Glutamatergic neuron (in vitro differentiated cells): ENCODE results near the gene EPB41. TPM values are rescaled to one million over a fixed set of nuclear protein-coding genes. Genes with fewer than 3 reads are reported as not detected.

Source experiments
- DNase-seq: peaks from one replicate; pipeline ENCODE4 v3.0.0; 2022
- H3K27ac Mint-ChIP-seq: one replicate; pipeline ENCODE4 v1.8.0; 2020; ENCODE audit warnings: mild to moderate bottlenecking, mixed read lengths, inconsistent platforms; ENCODE audit not compliant: unreplicated experiment
- H3K27me3 Mint-ChIP-seq: one replicate; pipeline ENCODE4 v1.8.0; 2020; ENCODE audit warnings: mild to moderate bottlenecking, moderate library complexity, mixed read lengths, inconsistent platforms; ENCODE audit not compliant: unreplicated experiment
- H3K36me3 Mint-ChIP-seq: one replicate; pipeline ENCODE4 v1.8.0; 2020; ENCODE audit warnings: mild to moderate bottlenecking, mixed read lengths, inconsistent platforms; ENCODE audit not compliant: unreplicated experiment
- H3K4me1 Mint-ChIP-seq: one replicate; pipeline ENCODE4 v1.8.0; 2020; ENCODE audit warnings: mild to moderate bottlenecking, low read depth, mixed read lengths, inconsistent platforms; ENCODE audit not compliant: unreplicated experiment
- H3K4me3 Mint-ChIP-seq: one replicate; pipeline ENCODE4 v1.8.0; 2020; ENCODE audit warnings: mild to moderate bottlenecking, mixed read lengths, inconsistent platforms; ENCODE audit not compliant: unreplicated experiment
- H3K9me3 Mint-ChIP-seq: one replicate; pipeline ENCODE4 v1.8.0; 2020; ENCODE audit warnings: mild to moderate bottlenecking, moderate library complexity, mixed read lengths, inconsistent platforms; ENCODE audit not compliant: unreplicated experiment
- CTCF ChIP-seq: fragments of 200-600 bp; sonication (generic); IDR thresholded peaks from one replicate; pipeline ENCODE4 v1.5.0; 2021; ENCODE audit not compliant: partially characterized antibody, unreplicated experiment
- total RNA-seq: library from RNA; stranded (reverse); fragmentation: NEBNext Ultra II Directional; extraction: Animal tissue kit (Norgen Biotek cat#: 25700); gene quantifications from one replicate; pipeline ENCODE4 v1.2.1, GENCODE V29; 2021; ENCODE audit not compliant: unreplicated experiment

Gene EPB41
- total RNA-seq, 1 donor from 2014 or later, result 213 TPM

- no peak for DNase-seq
Observed at GRCh38 chr1:28976248-28976647, 61.9 kb downstream of the EPB41 start.

GRCh38 chr1:28981210-28981609 is 66.8 kb downstream of the EPB41 start:
- no peak overlapping the region for H3K4me3 Mint-ChIP-seq

More at GRCh38 chr1:28976248-28976647, 61.9 kb downstream of the EPB41 start:
- no peak overlapping the region for H3K27ac Mint-ChIP-seq
- peaks cover 2% of the 10 kb centered on the region for H3K9me3 Mint-ChIP-seq
- no peak overlapping the region for H3K4me3 Mint-ChIP-seq
- H3K36me3 Mint-ChIP-seq, result no peaks in the 10 kb centered on the region
- H3K27me3 Mint-ChIP-seq, result no peaks in the 10 kb centered on the region
- H3K4me1 Mint-ChIP-seq, result peaks cover 24% of the 10 kb centered on the region
- no peak for TF ChIP-seq CTCF

GRCh38 chr1:28982198-28982597 is 67.8 kb downstream of the EPB41 start:
- no peak for TF ChIP-seq CTCF
- no peak overlapping the region for H3K27ac Mint-ChIP-seq
- H3K4me1 Mint-ChIP-seq, result peaks cover 19% of the 10 kb centered on the region
- DNase-seq, result no peak
- no peaks in the 10 kb centered on the region for H3K9me3 Mint-ChIP-seq
- no peaks in the 10 kb centered on the region for H3K27me3 Mint-ChIP-seq
- no peaks in the 10 kb centered on the region for H3K36me3 Mint-ChIP-seq
- H3K4me3 Mint-ChIP-seq, result no peak overlapping the region

More at GRCh38 chr1:28981210-28981609, 66.8 kb downstream of the EPB41 start:
- Mint-ChIP-seq H3K27me3 (no peaks in the 10 kb centered on the region), H3K9me3 (no peaks in the 10 kb centered on the region), H3K36me3 (no peaks in the 10 kb centered on the region), H3K27ac (no peak overlapping the region), H3K4me1 (peaks cover 19% of the 10 kb centered on the region)
- TF ChIP-seq CTCF, result no peak
- DNase-seq, result no peak

GRCh38 chr1:28983091-28983490 is 68.7 kb downstream of the EPB41 start:
- no peak for TF ChIP-seq CTCF
- Mint-ChIP-seq H3K27me3 (no peaks in the 10 kb centered on the region), H3K4me3 (peak overlapping the region; percentile 15), H3K9me3 (no peaks in the 10 kb centered on the region), H3K4me1 (peaks cover 21% of the 10 kb centered on the region), H3K27ac (no peak overlapping the region), H3K36me3 (no peaks in the 10 kb centered on the region)
- no peak for DNase-seq

GRCh38 chr1:28983509-28984310 is 69.3 kb downstream of the EPB41 start:
- peak; percentile 31 for DNase-seq
- H3K27ac Mint-ChIP-seq, result peak overlapping the region; percentile 59
- no peaks in the 10 kb centered on the region for H3K36me3 Mint-ChIP-seq
- TF ChIP-seq CTCF, result no peak
- H3K4me1 Mint-ChIP-seq, result peaks cover 21% of the 10 kb centered on the region
- no peaks in the 10 kb centered on the region for H3K9me3 Mint-ChIP-seq
- H3K4me3 Mint-ChIP-seq, result peak overlapping the region; percentile 15
- H3K27me3 Mint-ChIP-seq, result no peaks in the 10 kb centered on the region
